Measurements from ENCODE around the gene PBX3. TPM values are rescaled to one million over a fixed set of nuclear protein-coding genes. Genes with fewer than 3 reads are reported as not detected.

Gene PBX3
- total and polyA plus RNA-seq, 4 donors = 7.3 to 18.9 (median 11.1) TPM

GRCh38 chr9:125746017-125746773, 978 bp upstream of the PBX3 start:
- H3K27me3 ChIP-seq (ENCODE audit: control insufficient read depth in 4 of 4, insufficient read depth in 4 of 4, low read length in 3 of 4) = no peaks in the 10 kb centered on the region
- H3K9ac ChIP-seq (ENCODE audit: low read depth in 1 of 2, low read length in 2 of 2) = no peak overlapping the region
- WGBS = under 1% methylated on average over 79 of the region's 79 CpGs
- peak; percentile 92 for DNase-seq (ENCODE audit: low spot score)
- peak overlapping the region; percentile 74 to 83 for H3K27ac ChIP-seq (ENCODE audit: low read depth in 1 of 2, low read length in 2 of 2)
- no peaks in the 10 kb centered on the region for H3K9me3 ChIP-seq (ENCODE audit: control insufficient read depth in 4 of 4, low read length in 3 of 4)
- H3K4me3 ChIP-seq (ENCODE audit: low read depth in 1 of 3, low read length in 3 of 3) = peak overlapping the region; percentile 66 to 99 (median 85)
- TF ChIP-seq HNF4A (conservative IDR thresholded peaks at IDR 0.05) (no peak), SP1 (IDR thresholded peaks at IDR 0.05) (peak; percentile 87), EGR1 (IDR thresholded peaks at IDR 0.05; ENCODE audit: low read depth in 2 of 2) (no peak), REST (IDR thresholded peaks at IDR 0.05) (peak; percentile 59), TAF1 (conservative IDR thresholded peaks at IDR 0.05) (no peak), MAX (IDR thresholded peaks at IDR 0.05) (peak; percentile 96), FOXA1 (IDR thresholded peaks at IDR 0.05) (no peak), NR2F2 (IDR thresholded peaks at IDR 0.05) (peak; percentile 67), RAD21 (IDR thresholded peaks at IDR 0.05) (peak in 1 of 2 donors; percentile 45), CTCF (IDR thresholded peaks at IDR 0.05; ENCODE audit: low read depth, low read length, missing input control) (no peak), GABPA (IDR thresholded peaks at IDR 0.05 in 1 of 2, conservative IDR thresholded peaks at IDR 0.05 in 1 of 2) (peak in 1 of 2 donors; percentile 42), ATF3 (IDR thresholded peaks at IDR 0.05) (no peak), RXRA (IDR thresholded peaks at IDR 0.05) (peak in 1 of 2 donors; percentile 66), FOXA2 (IDR thresholded peaks at IDR 0.05) (no peak), ZBTB33 (IDR thresholded peaks at IDR 0.05) (no peak)
- H3K36me3 ChIP-seq (ENCODE audit: control insufficient read depth in 4 of 4, insufficient read depth in 3 of 4, low read depth in 1 of 4, low read length in 3 of 4) = no peaks in the 10 kb centered on the region
- peaks cover 0 to 31% (median 27%) of the 10 kb centered on the region in 4 donors for H3K4me1 ChIP-seq (ENCODE audit: control insufficient read depth in 4 of 4, insufficient read depth in 4 of 4, low read length in 3 of 4)
